GM06990 (cell line): ENCODE measurements around the gene FIBIN.

ENCODE experiments used
- DNase-seq: peaks from one replicate; pipeline ENCODE4 v3.0.0-alpha.2; 2011; ENCODE audit not compliant: insufficient read length; ENCODE audit errors: extremely low read depth
- H3K27me3 ChIP-seq: replicated peaks from 2 replicates; pipeline ENCODE4 v1.6.0; 2011; ENCODE audit warnings: low read length; ENCODE audit not compliant: control insufficient read depth, insufficient read depth
- H3K36me3 ChIP-seq: 2 replicates; pipeline ENCODE4 v1.5.1; 2011; ENCODE audit warnings: low read length; ENCODE audit not compliant: control insufficient read depth, insufficient read depth
- H3K4me3 ChIP-seq: replicated peaks from 2 replicates; pipeline ENCODE4 v1.5.1; 2011; ENCODE audit warnings: low read depth, mild to moderate bottlenecking, control low read depth, low read length
- TF ChIP-seq, protein P1 (sequence below): IDR thresholded peaks from 2 replicates; pipeline ENCODE4 v1.5.1; 2011; ENCODE audit warnings: low read length, control low read depth, mild to moderate bottlenecking, inconsistent platforms; ENCODE audit not compliant: insufficient read depth, poor library complexity, severe bottlenecking

The FIBIN gene

GRCh38 chr11:27020751-27021150 lies 26.8 kb downstream of the FIBIN start:
- Histone ChIP-seq H3K36me3 (no peaks in the 10 kb centered on the region), H3K27me3 (no peaks in the 10 kb centered on the region), H3K4me3 (no peak overlapping the region)
- TF ChIP-seq, protein P1, sequence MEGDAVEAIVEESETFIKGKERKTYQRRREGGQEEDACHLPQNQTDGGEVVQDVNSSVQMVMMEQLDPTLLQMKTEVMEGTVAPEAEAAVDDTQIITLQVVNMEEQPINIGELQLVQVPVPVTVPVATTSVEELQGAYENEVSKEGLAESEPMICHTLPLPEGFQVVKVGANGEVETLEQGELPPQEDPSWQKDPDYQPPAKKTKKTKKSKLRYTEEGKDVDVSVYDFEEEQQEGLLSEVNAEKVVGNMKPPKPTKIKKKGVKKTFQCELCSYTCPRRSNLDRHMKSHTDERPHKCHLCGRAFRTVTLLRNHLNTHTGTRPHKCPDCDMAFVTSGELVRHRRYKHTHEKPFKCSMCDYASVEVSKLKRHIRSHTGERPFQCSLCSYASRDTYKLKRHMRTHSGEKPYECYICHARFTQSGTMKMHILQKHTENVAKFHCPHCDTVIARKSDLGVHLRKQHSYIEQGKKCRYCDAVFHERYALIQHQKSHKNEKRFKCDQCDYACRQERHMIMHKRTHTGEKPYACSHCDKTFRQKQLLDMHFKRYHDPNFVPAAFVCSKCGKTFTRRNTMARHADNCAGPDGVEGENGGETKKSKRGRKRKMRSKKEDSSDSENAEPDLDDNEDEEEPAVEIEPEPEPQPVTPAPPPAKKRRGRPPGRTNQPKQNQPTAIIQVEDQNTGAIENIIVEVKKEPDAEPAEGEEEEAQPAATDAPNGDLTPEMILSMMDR, result no peak
- no peak for DNase-seq

- DNase-seq, result no peak
- H3K27me3 ChIP-seq, result no peaks in the 10 kb centered on the region
- H3K4me3 ChIP-seq, result no peak overlapping the region
- H3K36me3 ChIP-seq, result no peaks in the 10 kb centered on the region
- TF ChIP-seq, protein P1, result no peak
These were observed 28.8 kb downstream of the FIBIN start for GRCh38 chr11:27022659-27023251.

GRCh38 chr11:27024865-27025264 lies 31.0 kb downstream of the FIBIN start:
- no peak for DNase-seq
- Histone ChIP-seq H3K36me3 (no peaks in the 10 kb centered on the region), H3K27me3 (no peaks in the 10 kb centered on the region), H3K4me3 (no peak overlapping the region)
- TF ChIP-seq, protein P1, result no peak

- no peaks in the 10 kb centered on the region for H3K27me3 ChIP-seq
- DNase-seq, result no peak
- TF ChIP-seq, protein P1, result no peak
- no peaks in the 10 kb centered on the region for H3K36me3 ChIP-seq
- no peak overlapping the region for H3K4me3 ChIP-seq
These were observed 31.5 kb downstream of the FIBIN start for GRCh38 chr11:27025312-27025955.

DNA sequence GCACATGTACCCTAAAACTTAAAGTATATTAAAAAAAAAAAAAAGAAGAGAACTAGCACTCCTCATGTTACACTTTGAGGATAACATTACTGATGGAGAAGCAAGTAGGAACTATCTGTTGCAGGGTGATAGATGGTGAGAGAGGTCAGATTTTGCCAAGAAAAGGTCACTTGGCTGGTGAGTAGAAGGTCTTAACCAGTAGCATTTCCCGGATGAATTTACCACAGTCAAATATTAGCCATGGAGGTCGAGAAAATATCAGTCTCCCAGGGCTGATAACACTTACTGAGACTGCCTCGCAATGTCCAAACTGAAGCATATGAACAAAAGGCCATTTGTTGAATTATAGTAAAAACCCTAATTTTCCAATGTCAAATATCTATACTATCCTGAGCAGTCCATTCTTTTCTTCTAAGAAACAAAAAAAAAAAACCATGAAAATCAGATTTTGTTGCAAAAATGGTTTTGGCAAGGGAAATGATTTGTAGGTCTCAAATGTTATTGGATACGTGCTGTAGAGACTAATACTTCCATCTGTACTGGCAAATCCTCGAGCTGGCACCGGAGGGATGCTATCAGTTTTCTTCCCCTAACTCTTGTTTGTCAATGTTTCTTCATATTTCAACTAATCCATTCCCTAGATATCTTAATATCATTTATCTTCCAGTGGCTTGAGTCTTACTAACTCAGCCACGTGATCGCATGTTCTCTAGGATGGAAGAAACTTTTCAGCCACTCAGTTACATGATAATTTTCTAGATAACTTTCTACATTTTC lies 32.2 kb downstream of the FIBIN start:
- DNase-seq, result no peak
- Histone ChIP-seq H3K36me3 (no peaks in the 10 kb centered on the region), H3K27me3 (no peaks in the 10 kb centered on the region), H3K4me3 (no peak overlapping the region)
- TF ChIP-seq, protein P1, result no peak
